Activated CD4-positive, alpha-beta T cell treated with anti-CD3 and anti-CD28 coated beads for 36 hours (primary cell): ENCODE data around the gene APOL4. TPM values are rescaled to one million over a fixed set of nuclear protein-coding genes. Genes with fewer than 3 reads are reported as not detected.
A peak's percentile ranks its signal among the peaks of the same experiment; 100 is the strongest.
"Not testable (repeated sequence)": the region's sequence is repeated elsewhere in the genome, so short reads cannot be mapped to it uniquely, and the experiment has no call there.

ENCODE experiments used
- ATAC-seq: fragments of 200-7000 bp; cut with Tn5 transposase; one replicate; pipeline ENCODE4 v1.10.0; 2021; ENCODE audit warnings: mild to moderate bottlenecking, moderate library complexity
- CTCF ChIA-PET: fragments of 350-600 bp; sonication (Branson Sonifier 250); formaldehyde crosslinking; loops from one replicate; lab custom pipeline; 2021; ENCODE audit warnings: antibody characterized with exemption; lab: Charles Lee
- POLR2A ChIA-PET: fragments of 350-600 bp; sonication (Branson Sonifier 250); formaldehyde crosslinking; loops from one replicate; lab custom pipeline; 2021; ENCODE audit warnings: antibody characterized with exemption, inconsistent platforms; lab: Charles Lee
- DNase-seq: peaks from one replicate; pipeline ENCODE4 v3.0.0-alpha.2; 2020
- H3K27ac Mint-ChIP-seq: one replicate; pipeline ENCODE4 v1.8.0; 2021; ENCODE audit warnings: mixed read lengths
- H3K27me3 Mint-ChIP-seq: one replicate; pipeline ENCODE4 v1.8.0; 2021; ENCODE audit warnings: mixed read lengths
- H3K36me3 Mint-ChIP-seq: one replicate; pipeline ENCODE4 v1.8.0; 2021; ENCODE audit warnings: low read depth, mixed read lengths
- H3K4me1 Mint-ChIP-seq: one replicate; pipeline ENCODE4 v1.8.0; 2021; ENCODE audit warnings: mixed read lengths
- H3K4me3 Mint-ChIP-seq: one replicate; pipeline ENCODE4 v1.8.0; 2021; ENCODE audit warnings: mild to moderate bottlenecking, moderate library complexity, mixed read lengths
- H3K9me3 Mint-ChIP-seq: one replicate; pipeline ENCODE4 v1.8.0; 2021; ENCODE audit warnings: low read depth, mixed read lengths
- intact Hi-C, 2 experiments: fragments of 100-400 bp; cut with DNase I in 1 of 2; cut with micrococcal nuclease in 1 of 2; formaldehyde crosslinking; loops; one replicate each; pipeline versions ENCODE4 v1.14.2 to v1.15.1; 2022 to 2024; cut with DNase I, micrococcal nuclease
- total RNA-seq, 2 experiments: library from RNA; stranded (reverse); gene quantifications; one replicate each; pipeline ENCODE4 v1.2.3, GENCODE V29; 2021

The APOL4 gene
- total RNA-seq, 2 experiments from 2014 or later = 0.16 to 0.21 TPM

GRCh38 chr22:36221799-36222751 is 20.5 kb upstream of the APOL4 start:
- peaks cover 5% of the 10 kb centered on the region for H3K4me1 Mint-ChIP-seq
- no peak overlapping the region for H3K4me3 Mint-ChIP-seq
- H3K9me3 Mint-ChIP-seq = no peaks in the 10 kb centered on the region
- peaks cover 1% of the 10 kb centered on the region for H3K27me3 Mint-ChIP-seq
- DNase-seq (peak; percentile 75), ATAC-seq (peak; percentile 74)
- CTCF ChIA-PET = interaction anchor here (2.5 to 2.6 kb wide), 2 partner anchors 17 to 26 kb away, joined by 9 to 14 read pairs; partner anchors contain the start of gene APOL2
- peaks cover 7% of the 10 kb centered on the region for H3K36me3 Mint-ChIP-seq
- no peak overlapping the region for H3K27ac Mint-ChIP-seq
- POLR2A ChIA-PET = no interaction called here
- intact Hi-C loops = loop anchor here in 1 of 2 experiments (1.0 to 2.0 kb wide), 2 partner anchors 27 to 77 kb away; no protein-coding TSS in a partner anchor

DNA sequence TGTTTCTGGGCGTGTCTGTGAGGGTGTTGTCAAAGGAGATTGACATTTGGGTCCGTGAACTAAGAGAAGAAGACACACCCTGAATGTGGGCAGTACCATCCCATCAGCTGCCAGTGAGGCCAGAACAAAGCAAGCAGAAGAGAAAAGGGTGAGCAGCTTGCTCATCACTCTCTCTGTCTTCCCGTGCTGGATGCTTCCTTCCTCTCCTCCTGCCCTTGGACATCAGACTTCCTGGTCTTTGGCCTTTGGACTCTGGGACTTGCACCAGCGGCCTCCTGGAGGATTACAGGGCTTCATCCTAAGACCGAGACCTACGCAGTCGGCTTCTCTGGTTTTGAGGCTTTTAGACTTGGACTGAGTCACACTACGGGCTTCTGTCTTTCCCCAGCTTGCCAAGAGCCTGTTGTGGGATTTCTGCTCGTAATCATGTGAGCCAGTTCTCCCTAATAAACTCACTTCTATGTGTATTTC is 18.9 kb upstream of the APOL4 start:
- H3K9me3 Mint-ChIP-seq = no peaks in the 10 kb centered on the region
- H3K4me1 Mint-ChIP-seq = peaks cover 5% of the 10 kb centered on the region
- DNase-seq (no peak), ATAC-seq (no peak)
- H3K27ac Mint-ChIP-seq = no peak overlapping the region
- ChIA-PET POLR2A (no interaction called here), CTCF (interaction anchor here (0.7 to 2.6 kb wide), 3 partner anchors 25 to 78 kb away, joined by 3 to 9 read pairs (median 5); no protein-coding TSS in a partner anchor)
- H3K36me3 Mint-ChIP-seq = no peaks in the 10 kb centered on the region
- no peak overlapping the region for H3K4me3 Mint-ChIP-seq
- H3K27me3 Mint-ChIP-seq = peaks cover 1% of the 10 kb centered on the region
- intact Hi-C loops = loop anchor here in 1 of 2 experiments (2.0 kb wide), 1 partner anchor 76 kb away; no protein-coding TSS in a partner anchor

- ChIA-PET CTCF (interaction anchor here (0.6 to 1.8 kb wide), 2 partner anchors 9 to 283 kb away, joined by 3 to 5 read pairs; no protein-coding TSS in a partner anchor), POLR2A (no interaction called here)
- intact Hi-C loops = no loop called here
- ATAC-seq (no peak), DNase-seq (no peak)
- Mint-ChIP-seq H3K27ac (no peak overlapping the region), H3K9me3 (no peaks in the 10 kb centered on the region), H3K4me3 (no peak overlapping the region), H3K36me3 (no peaks in the 10 kb centered on the region), H3K27me3 (peaks cover 4% of the 10 kb centered on the region), H3K4me1 (peaks cover 4% of the 10 kb centered on the region)
Measured at GRCh38 chr22:36218648-36219193, 17.1 kb upstream of the APOL4 start.

DNA sequence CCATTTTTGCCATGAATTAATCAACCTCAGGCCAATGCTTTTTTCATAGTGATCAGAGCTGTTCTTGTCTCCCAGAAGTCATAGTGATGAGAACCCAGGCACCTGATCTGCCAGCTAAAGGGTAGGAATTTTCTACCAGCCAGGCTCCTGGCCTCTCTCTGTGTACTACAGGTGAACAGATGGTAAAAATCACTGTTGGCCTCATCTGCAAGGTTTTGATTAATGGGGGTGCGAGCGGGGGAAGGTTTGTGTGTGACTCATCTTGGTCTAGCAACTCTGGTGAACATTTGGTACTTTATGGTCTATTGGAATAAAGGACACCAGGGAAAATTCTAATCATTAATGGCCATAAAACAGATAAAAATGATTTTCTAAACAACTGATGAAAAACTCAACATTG is 14.4 kb upstream of the APOL4 start:
- ChIA-PET CTCF (interaction anchor here (1.0 kb wide), 1 partner anchor 21 kb away, joined by 3 read pairs; no protein-coding TSS in a partner anchor), POLR2A (no interaction called here)
- no peak overlapping the region for H3K27ac Mint-ChIP-seq
- intact Hi-C loops = no loop called here
- no peaks in the 10 kb centered on the region for H3K36me3 Mint-ChIP-seq
- no peaks in the 10 kb centered on the region for H3K9me3 Mint-ChIP-seq
- H3K4me3 Mint-ChIP-seq = no peak overlapping the region
- H3K4me1 Mint-ChIP-seq = peaks cover 3% of the 10 kb centered on the region
- no peak for DNase-seq
- no peak for ATAC-seq
- peaks cover 15% of the 10 kb centered on the region for H3K27me3 Mint-ChIP-seq

DNA sequence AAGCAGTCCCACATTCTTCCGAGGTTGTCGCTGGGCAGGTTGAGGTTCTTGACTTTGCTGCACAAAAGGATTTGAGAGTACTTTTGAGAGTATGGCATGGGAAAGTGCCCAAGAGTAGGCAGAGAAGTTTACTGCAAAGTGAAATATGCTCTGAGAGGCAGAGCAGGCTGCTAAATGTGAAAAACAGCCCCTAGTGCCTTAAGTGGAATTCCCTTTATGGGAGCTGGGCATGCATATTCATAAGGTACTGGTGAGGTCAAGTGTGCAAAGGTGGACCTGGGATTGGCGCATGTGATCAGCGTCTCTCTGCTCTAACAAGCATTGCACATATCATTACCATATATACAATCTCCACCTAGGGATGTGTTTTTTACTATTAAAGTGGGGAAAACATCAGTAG is 12.0 kb upstream of the APOL4 start:
- intact Hi-C loops = no loop called here
- Mint-ChIP-seq H3K27ac (no peak overlapping the region), H3K4me3 (no peak overlapping the region), H3K27me3 (peaks cover 18% of the 10 kb centered on the region), H3K9me3 (peaks cover 4% of the 10 kb centered on the region), H3K4me1 (peaks cover 4% of the 10 kb centered on the region), H3K36me3 (no peaks in the 10 kb centered on the region)
- no peak for DNase-seq
- no peak for ATAC-seq
- ChIA-PET CTCF (interaction anchor here (1.0 kb wide), 1 partner anchor 26 kb away, joined by 4 read pairs; the partner anchor contains the start of gene APOL2), POLR2A (interaction anchor here (0.6 kb wide), 1 partner anchor 661 kb away, joined by 3 read pairs; no protein-coding TSS in a partner anchor)

- CTCF ChIA-PET = interaction anchor here (0.6 kb wide), 1 partner anchor 33 kb away, joined by 3 read pairs; no protein-coding TSS in a partner anchor
- intact Hi-C loops = no loop called here
- POLR2A ChIA-PET = no interaction called here
- no peak for DNase-seq
- Mint-ChIP-seq H3K27ac (no peak overlapping the region), H3K4me3 (no peak overlapping the region), H3K27me3 (peaks cover 20% of the 10 kb centered on the region), H3K4me1 (peaks cover 4% of the 10 kb centered on the region), H3K9me3 (peaks cover 4% of the 10 kb centered on the region), H3K36me3 (no peaks in the 10 kb centered on the region)
- ATAC-seq = no peak
Measured at GRCh38 chr22:36212901-36213300, 11.3 kb upstream of the APOL4 start.

GRCh38 chr22:36211237-36211861 is 9.7 kb upstream of the APOL4 start:
- Mint-ChIP-seq H3K27ac (no peak overlapping the region), H3K27me3 (peaks cover 20% of the 10 kb centered on the region), H3K4me1 (peaks cover 4% of the 10 kb centered on the region), H3K9me3 (peaks cover 4% of the 10 kb centered on the region), H3K36me3 (no peaks in the 10 kb centered on the region), H3K4me3 (no peak overlapping the region)
- ChIA-PET CTCF (interaction anchor here (0.6 to 1.1 kb wide), 5 partner anchors 25 to 144 kb away, joined by 3 to 5 read pairs (median 3); partner anchors contain the start of gene APOL1), POLR2A (interaction anchor here (0.6 kb wide), 1 partner anchor 17 kb away, joined by 3 read pairs; no protein-coding TSS in a partner anchor)
- ATAC-seq (no peak), DNase-seq (no peak)
- intact Hi-C loops = no loop called here

DNA sequence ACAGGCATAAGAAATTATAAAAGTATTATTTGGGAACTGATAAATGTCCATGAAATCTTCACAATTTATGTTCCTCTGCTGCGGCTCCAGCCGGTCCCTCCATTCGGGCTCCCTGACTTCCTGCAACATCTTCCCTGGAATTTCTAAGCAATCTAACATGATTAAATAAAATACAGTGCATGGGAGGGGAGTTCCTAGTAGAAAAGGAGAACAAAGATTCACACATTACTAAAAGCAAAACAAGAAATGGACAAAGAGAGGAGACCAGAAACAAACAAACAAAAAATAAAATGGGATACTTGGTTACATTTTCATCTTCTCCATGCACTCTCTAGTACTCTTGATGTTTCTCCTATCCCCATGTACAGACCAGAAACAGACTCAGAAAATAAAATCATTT is 8.6 kb upstream of the APOL4 start:
- POLR2A ChIA-PET = no interaction called here

DNA sequence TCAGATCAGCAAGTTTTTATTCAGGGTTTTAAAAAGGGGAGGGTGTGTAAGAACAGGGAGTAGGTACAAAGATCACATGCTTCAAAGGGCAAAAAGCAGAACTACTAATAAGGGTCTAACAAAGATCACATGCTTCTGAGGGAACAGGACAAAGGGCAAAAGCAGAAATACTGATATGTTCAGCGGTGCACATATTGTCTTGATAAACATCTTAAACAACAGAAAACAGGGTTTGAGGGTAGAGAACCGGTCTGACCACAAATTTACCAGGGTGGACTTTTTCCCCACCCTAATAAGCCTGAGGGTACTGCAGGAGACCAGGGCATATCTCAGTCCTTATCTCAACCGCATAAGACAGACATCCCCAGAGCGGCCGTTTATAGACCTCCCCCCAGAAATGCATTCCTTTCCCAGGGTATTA is 7.9 kb upstream of the APOL4 start:
- ATAC-seq, H3K9me3 Mint-ChIP-seq, POLR2A ChIA-PET, H3K27ac Mint-ChIP-seq, H3K36me3 Mint-ChIP-seq, intact Hi-C loops, CTCF ChIA-PET, DNase-seq, H3K4me1 Mint-ChIP-seq, H3K4me3 Mint-ChIP-seq: not testable (repeated sequence)
- H3K27me3 Mint-ChIP-seq = peaks cover 20% of the 10 kb centered on the region

More for the DNA sequence above, 8.6 kb upstream of the APOL4 start:
- peaks cover 4% of the 10 kb centered on the region for H3K4me1 Mint-ChIP-seq
- CTCF ChIA-PET = no interaction called here
- ATAC-seq (no peak), DNase-seq (no peak)
- H3K36me3 Mint-ChIP-seq = no peaks in the 10 kb centered on the region
- peaks cover 20% of the 10 kb centered on the region for H3K27me3 Mint-ChIP-seq
- H3K9me3 Mint-ChIP-seq = peaks cover 4% of the 10 kb centered on the region
- intact Hi-C loops = no loop called here
- no peak overlapping the region for H3K27ac Mint-ChIP-seq
- no peak overlapping the region for H3K4me3 Mint-ChIP-seq

GRCh38 chr22:36208914-36209313 is 7.3 kb upstream of the APOL4 start:
- ATAC-seq (no peak), DNase-seq (no peak)
- Mint-ChIP-seq H3K4me1 (peaks cover 4% of the 10 kb centered on the region), H3K4me3 (no peak overlapping the region), H3K27ac (no peak overlapping the region), H3K27me3 (peaks cover 18% of the 10 kb centered on the region), H3K36me3 (no peaks in the 10 kb centered on the region), H3K9me3 (peaks cover 4% of the 10 kb centered on the region)
- intact Hi-C loops = no loop called here
- POLR2A ChIA-PET = no interaction called here
- CTCF ChIA-PET = no interaction called here
